ENCODE results near the gene ESRP2.

ESRP2 gene

DNA sequence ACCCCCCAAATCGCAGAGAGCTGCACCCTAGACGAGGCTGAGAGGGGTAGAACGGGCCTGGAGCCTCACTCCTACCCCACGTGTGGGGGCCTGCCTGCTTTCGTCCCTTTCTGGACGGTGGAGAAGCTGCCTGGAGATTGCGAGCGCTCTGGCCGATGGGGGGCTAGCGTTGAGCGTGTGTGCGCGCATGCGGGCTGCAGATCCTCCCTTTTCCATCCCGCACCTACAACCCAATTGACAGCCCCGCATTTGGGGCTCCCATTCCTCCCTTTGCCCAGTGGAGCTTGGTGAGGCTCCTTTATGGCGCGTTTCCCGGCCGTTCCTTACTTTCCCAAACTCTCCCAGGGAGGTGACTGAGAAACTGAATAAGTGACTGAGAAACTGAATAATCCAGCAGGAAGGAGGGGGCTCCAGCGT lies 907 bp upstream of the ESRP2 start:
- DNase-seq: peak in 2 of 3 experiments; percentile 53 to 55

DNA sequence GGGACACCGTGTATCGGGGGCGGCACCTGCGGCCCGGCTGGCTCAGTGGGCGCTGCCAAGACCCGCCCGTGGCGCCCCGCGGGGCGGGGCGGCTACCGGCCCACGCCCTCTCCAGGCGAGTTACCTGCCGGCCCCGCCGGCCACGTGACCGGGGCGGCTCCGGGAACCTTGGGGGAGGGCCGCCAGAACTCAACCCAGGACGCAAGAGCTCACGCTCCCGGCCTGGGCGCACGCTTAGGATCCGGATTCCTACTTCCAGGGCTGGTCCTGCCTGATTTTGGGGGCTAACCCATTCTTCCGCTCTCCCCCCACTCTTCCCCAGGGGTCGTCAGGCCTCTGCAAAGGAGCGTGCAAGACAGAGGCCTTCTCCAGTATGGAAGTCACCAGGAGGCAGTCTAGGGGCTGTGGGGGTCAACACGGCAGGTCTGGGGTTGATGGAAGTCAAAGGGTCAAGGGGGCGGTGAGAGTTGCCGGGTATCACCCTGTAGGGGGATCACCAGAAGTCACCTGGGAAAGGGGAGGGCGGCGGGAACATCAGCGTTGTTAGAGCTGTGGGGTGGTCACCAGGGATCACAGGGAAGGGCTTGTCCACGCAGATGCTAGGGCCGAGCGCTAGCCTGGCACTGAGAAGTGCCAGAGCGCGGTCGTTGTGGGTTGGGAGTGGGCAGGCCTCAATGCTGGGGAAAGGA lies 354 bp upstream of the ESRP2 start:
- peak; percentile 54 to 66 (median 60) for DNase-seq

DNA sequence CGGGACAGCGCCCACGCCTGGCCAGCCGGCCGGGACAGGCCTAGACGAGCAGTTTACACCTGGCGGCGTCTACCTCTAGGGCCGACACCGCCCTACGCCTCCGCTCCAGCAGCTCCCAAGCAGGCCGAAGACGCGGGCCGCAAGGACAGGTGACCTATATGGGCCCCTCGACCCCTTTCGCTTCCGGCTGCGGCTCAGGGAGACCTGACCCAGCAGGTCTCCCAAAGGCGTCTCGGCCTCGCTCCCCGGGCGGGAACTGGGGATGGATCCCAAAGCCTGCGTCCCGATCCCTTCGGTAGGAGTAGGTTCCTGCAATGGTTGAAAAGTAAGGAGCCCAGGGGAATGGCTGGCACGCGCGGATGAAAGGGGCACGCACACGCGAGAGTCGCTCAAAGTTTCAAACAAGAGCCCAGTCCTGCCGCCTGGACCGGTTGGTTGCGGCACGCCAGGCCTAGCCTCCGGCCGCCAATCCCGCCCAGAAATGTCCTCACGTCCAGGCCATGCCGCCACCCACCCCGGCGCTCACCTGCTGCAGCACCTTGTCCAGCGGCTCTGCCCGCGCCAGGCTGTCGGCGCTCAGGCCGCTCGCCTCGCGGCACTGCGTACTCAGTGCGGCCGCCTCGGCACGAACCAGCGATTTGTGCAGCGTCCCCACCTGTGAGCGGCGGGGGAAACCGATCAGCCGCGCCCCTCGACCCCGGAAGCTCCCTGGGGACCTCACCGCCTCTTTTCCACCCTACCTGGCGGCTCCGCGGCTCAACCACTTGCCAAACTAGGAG lies 630 bp downstream of the ESRP2 start:
- DNase-seq: peak in 2 of 3 experiments; percentile 49 to 60

DNA sequence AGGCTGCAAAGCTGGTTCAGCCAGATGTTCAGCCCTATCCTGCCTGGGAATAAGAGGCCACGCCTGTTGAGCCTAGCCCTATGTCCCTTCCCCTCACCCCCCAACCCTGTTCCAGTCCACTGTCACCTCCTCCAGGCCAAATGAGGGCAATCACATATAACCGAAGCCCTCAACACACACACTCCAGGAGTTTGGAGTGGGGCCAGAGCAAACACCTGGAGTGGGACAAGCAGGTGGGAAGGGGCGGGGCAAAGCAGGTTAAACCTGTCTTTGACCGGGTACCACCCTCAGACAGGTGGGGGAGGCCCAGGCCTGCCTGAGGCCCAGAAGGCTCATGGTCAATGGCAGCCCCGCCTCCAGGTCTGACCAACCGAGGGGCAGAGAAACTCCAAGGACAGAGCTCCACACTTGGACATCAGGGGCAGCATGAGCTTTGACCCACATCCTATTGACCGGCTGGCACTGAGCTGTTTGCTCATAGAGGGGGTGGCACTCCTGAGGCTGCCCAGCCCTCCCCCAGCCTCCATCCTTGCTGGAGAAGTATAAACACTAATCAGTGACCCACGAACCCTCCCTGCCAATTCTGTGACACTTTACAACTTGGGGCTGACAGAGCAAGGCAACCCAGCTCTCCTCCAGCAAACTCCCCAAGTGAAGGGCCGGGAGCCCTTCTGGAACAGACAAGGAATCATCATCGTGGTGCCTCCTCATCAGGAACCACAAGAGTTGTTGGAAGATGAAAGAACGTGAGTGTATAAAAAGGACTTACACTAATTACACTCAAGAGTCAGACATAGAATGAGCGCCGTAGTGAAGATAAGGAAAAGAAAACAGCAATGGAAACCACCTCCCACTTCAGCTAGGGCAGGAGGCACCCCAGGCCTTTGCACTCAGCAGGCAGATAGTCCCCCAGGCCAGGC lies 1.5 kb downstream of the ESRP2 start:
- DNase-seq: peak; percentile 76 to 89 (median 79)

DNA sequence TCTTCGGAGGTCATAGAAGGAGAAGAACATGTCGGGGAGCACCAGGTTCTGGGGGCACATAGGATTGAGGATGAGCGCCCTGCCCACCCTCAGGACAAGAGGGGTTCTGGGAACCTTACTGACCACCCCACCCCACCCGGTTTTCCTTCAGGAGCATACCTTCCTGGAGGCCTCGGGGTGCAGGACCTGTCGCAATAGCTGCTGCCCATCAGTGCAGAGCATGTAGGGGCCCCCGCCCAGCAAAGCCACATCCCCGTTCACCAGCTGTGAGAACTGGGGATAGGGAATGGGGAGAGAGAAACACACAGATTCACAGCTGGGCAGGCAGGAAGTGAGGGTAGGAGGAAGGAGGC lies 2.1 kb downstream of the ESRP2 start:
- no peak for DNase-seq

DNA sequence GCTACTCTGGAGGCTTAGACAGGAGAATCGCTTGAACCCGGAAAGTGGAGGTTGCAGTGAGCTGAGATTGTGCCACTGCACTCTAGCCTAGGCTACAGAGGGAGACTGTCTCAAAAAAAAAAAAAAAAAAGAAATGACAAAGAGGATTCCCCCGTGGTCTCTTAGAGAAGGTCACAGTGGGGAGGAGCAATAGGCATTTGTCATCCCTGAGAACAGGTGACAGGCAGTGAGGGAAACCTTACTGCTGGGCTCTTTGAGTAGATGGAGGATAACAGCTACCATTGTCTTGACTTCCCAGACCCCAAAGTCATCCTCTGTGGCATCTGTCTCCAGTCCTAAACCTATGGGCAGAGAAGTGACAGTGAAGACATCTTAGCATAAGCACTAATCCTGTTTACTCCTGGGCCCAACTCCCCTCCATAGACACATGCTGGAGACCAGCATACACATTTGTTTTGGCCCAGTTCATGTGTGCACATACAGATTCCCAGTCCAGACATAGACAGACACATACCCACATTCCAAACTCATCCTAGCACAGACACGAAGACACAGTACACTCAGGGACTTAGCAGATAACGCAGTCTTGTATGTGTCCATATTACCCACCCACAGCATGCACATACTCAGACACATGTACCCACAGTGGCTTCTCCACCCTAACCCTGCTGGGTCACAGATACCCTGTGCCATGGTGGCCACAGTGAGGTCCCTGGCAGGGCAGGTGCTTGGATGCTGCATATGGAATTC lies 2.7 kb downstream of the ESRP2 start:
- no peak for DNase-seq

DNA sequence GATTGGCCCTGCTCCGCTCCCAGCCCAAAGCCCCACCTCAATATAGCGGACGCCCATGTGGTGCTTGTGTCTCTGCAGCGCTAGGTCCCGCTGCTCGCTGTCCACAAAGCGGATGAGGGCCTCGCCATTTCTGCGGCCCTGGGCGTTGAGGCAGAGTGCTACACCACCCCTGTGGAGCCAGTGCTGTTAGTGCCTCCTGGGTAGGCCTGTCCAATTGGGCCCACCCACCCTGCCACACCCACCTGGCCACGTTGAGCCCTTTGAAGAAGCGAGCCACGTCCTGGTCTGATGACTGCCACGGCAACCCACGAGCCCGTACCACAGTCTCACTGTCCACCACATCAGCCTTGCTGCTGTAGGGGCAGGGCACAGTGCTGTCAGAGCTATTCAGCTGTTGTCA lies 3.6 kb downstream of the ESRP2 start:
- DNase-seq: no peak

DNA sequence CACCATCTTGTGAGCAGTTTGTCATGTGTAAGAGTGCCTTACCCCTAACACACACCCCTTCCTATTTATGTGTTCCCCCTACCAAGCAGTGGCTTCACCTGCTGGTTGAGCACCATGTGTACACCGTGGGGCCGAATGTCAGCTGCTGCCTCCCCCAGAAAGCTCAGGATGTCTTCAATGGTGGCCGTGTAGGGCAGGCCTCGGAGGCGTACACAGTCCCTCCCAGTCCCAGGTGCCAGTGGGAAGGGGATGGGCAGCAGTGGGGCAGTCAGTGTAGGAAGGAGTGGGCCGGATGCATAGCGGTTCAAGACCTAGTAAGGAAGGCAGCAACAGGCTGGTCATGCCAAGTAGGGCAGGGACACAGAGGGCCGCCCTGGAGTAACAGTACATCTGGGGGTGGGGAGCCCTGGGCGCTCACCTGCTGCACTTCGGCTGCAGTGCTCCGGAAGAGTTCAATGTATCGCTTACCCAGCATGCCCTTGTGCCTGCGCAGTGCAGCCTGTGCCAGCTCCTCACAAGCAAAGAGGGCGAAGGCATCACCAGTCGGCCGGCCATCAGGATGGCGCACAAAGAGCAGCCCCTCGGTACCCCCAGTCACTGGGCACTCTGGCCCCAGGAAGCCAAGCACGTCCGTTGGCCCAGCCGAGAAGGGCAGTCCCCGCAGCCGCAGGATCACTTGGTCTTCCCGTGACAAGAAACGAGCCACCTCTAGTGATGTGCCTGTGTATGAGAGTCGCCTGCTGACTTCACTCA lies 4.4 kb downstream of the ESRP2 start:
- DNase-seq: no peak

DNA sequence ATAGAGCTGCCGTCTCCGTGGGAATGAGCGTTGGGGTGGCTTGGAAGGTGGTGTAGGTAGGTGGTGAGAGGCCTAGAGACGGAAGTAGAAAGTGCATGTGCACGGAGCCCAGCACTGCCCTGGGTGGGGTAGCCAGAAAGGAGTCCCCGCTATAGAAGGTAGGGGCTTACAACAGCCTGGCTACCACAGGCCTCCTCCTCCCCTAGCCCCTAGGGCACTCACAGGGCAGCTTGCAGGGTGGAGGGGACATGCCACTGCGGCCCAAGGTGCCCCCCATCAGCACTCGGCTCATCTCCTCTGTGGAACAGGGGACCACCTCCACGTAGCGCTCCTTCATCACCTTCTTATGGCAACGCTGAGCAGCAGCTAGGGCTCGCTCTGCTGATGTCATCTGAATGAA lies 5.0 kb downstream of the ESRP2 start:
- no peak for DNase-seq

DNA sequence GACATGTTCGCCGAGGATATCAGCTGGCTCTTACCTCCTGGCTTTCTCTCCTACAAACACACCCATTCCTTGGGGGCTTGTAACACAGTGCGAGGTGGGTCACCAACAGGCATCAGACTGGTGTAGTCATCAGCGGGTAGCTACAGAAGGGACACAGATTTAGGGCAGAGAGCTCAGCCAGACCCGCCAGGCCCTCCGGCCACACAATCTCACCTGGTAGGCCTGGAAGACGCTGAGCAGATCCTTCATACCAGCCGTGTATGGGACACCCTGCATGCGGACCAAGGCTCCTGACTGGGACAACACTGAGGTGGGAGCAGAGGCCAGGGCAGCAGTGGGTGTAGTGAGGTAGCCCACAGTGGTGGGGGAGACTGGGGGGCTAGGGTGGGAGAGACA lies 5.8 kb downstream of the ESRP2 start:
- no peak for DNase-seq

DNA sequence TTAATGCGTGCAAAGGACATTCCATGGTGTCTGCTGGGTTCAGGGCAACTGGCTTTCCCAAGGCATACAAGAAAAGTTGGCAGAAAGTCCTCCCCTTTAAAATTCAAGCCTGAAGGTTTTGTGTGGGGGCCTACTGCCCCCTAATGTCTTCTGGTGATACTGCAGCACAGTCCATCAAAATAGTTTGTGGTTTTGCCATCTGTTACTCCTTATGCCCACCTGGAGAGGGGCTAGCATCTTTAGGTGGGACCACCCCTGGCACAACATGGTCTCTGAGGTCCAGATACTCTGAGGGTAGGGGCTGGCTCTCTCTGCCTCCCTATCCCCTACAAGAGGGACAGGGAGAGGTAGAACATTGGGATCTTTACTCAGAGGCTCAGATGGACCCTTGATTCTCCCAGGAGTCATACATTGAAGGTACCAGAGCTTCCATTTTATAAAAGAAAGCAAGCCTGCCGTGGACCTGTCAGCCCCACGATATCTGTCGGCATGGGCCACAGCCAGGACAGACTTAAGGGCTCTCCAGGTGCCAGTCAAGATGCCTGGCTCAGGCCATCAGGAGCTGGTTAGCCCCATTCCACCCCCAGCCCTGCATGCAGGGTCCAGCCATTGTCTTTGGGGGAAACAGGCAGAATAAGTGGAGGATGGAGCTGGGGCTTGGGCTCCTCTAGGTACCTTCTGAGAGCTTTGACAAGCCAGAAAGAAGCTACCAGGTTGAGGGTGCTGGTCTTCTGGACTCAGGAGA lies 6.3 kb downstream of the ESRP2 start:
- DNase-seq: peak; percentile 35 to 68 (median 44)

DNA sequence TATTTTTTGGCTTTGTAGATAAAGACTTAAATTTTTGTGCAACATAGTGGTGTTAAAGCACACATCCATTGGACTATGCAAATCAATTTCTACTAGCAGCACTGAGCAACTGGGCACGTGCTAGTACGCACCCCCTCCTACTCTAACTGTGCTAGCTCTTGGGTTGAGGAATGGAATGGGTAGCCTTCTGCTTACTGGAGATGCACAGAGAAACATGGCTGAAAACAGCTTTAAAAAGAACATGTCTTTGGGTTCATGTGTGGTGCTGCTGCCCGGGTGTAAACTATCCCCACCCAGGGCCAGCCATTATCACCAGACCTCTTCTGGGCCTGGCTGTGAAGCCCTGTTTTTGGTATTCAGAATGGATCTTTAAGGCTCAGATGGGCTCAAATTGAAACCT lies 7.3 kb downstream of the ESRP2 start:
- DNase-seq: no peak

DNA sequence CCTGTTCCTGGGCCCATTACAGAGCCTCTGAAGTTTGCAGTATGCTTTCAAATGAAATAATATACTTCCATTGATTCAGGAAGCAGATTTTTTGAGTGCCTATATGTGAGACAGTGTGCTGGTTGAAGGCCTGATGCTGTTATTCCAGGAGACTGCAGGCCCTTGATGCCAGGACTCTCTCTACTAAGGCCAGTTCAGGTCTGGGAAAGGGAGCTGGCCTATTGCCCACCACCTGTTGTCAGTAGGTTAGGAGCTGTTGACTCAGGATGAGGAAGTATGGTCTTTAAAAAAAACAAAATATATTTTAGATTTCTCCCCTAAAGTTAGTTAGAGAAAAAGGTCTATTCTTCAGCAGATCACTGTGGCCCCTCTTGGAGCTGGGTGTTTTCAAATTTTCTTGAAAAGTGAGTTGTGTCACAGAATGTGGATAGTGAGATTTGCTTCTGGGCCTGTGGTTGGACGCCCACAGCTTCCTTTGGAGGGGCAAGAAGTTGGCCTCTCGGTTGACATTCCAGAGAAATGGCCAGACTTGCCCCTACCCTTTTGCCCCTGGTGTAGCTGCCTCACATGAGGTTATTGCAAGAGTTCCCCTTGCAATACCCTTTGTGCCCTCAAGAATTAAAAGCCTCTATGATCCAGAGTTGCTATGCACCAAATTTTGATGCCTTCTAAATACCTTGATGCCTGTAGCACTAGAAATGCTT lies 7.9 kb downstream of the ESRP2 start:
- DNase-seq: no peak

DNA sequence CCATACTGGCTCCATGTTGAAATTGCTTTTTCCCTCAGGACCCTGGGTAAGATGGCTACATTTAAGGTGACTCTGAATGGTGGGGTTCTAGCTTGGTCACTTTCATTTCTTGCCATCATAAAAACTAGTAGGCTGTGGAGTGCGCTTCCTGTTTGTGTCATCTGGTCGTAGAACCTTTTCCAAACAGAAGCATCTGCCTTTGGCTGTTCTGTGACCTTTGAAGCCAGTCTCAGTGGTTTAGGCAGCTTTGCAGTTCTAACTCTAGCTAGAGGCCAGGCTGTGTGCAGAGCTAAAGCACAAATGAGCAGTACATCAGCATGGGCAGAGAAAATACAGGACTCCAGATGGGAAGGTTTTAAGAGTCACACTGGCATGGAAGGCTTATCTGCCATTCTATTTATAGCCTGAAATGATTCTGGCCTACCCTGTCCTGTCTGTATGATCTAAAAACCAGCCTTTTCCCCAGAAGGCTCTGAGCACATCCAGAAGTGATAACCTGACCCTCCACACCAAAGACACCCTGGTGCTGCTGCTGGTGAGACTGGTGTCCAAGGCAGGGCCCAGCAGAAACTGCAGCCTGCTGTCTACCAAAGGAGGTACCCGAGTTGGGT lies 8.6 kb downstream of the ESRP2 start:
- DNase-seq: no peak

DNA sequence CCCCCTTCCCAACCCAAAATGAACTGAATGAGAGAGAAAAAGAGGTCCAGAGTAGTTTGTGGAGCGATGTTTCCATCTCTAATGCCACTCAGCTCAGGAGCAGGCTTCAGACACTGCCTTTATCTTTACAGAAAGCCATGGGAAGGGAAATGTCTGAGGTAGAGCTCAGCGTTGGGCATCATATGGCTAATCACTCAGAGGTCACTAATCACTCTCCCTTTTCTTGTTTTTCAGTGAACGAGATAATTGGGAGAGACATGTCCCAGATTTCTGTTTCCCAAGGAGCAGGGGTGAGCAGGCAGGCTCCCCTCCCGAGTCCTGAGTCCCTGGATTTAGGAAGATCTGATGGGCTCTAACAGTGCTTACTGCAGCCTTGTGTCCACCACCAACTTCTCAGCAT lies 9.8 kb downstream of the ESRP2 start:
- no peak for DNase-seq

DNA sequence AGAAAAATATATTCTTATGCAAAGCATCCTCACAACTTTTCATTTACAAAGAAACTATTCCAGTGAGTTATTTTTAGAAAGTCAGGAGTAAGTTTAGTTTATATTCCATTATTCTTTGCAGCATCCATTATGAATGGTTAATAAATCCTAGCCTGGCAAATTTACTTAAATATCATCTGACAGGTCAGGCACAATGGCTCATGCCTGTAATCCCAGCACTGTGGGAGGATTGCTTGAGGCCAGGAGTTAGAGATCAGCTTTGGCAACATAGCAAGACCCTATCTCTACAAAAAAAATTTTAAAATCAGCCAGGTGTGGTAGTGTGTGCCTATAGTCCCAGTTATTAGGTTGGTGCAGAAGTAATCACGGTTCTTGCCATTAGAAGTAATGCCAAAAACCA lies 12.9 kb downstream of the ESRP2 start:
- DNase-seq: no peak

DNA sequence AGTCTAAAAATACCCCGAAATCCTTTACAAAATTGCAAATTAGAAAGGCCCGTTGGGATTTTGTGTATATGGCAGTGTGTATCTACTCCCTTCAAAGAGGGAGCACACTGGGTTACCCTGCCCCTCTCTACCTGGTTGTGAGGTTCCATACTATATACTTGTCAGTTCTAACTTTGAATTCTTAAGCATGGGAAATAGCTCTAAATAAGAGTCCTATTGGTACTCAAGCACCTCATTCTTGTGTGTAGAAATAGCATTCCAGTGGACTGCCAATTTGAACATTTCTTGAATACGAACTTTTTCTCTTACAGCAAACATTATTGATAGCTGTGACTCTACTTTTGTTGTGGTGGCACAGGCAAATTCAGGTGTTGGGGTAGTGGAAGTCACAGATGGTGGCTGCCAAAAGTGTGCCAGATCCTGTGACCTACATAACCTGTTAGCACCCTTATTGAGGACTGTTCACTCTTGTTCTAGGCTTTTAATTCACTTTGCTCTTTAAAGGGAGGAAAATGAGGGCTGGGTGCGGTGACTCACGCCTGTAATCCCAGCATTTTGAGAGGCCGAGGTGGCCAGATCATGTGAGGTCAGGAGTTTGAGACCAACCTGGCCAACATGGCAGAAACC lies 16.1 kb downstream of the ESRP2 start:
- no peak for DNase-seq

DNA sequence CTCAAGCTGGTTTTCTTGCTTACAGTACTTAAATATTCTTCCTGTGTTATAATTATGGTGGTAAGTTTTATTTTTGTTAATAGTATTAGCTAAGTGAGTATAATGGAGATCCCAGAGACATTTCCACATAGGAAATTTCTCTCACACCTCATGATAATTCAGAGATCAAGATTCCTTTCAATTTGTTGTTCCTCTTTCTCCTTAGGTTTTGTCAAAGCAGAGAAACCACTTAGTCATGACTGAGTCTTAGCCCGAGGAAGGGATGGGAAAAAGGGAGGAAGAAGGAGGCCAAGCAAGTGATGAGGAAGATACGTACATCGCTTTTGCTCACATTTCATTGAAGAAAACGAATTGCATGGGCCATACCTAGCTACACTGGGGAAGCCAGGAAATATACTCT lies 18.4 kb downstream of the ESRP2 start:
- no peak for DNase-seq

DNA sequence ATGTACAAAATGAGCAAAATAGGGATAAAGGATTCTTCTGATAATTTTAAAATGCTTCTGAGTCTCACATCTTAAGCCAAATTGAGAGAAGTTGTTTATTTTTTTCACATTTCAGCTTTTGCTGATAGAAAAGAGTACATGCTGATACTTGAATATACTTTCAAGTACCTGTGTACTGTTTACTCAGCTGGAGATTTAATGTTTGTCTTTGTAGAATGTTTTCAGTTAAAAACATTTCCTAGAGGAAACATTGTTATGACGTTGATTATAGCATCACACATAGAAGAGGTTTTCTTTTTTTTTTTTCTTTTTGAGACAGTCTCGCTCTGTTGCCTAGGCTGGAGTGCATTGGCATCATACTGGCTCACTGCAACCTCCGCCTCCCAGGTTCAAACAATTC lies 19.7 kb downstream of the ESRP2 start:
- DNase-seq: peak in 1 of 3 experiments; percentile 28

DNA sequence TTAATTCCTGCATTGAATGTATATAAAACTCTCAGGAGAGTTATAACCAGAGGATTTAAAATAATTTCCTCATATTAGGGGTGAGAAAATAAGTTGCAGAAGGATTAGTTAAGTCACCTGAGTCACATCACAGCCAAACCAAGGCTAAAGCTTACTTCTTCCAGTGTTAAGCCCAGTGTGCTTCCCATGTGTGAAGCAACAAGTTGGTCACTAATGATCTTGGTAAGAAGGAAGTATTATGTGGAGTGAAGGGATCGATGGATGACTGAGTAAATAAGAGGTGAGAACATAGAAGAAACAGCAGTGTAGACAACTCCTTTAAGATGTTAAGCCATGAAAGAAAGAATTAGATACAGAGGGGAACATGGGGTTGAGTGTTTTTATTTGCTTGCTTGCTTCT lies 20.6 kb downstream of the ESRP2 start:
- no peak for DNase-seq
